ENCODE measurements around the gene PPARG. TPM values are rescaled to one million over a fixed set of nuclear protein-coding genes. Genes with fewer than 3 reads are reported as not detected.

The PPARG gene
- total and polyA plus RNA-seq, 10 of the 15 experiments (the other 5 are each of a cell fraction or from before 2014, with no cell fraction given), result 0.06 to 0.86 (median 0.12) TPM; not detected in 5

GRCh38 chr3:12309716-12310115 lies 20.8 kb downstream of the PPARG start:
- DNase-seq (ENCODE audit: low read depth, low spot score) (no peak), ATAC-seq (no peak), FAIRE-seq (no peak)
- Histone ChIP-seq H3K4me3 (no peak overlapping the region), H3K79me2 (ENCODE audit: control insufficient read depth, insufficient read depth, low read length) (no peaks in the 10 kb centered on the region), H2AFZ (ENCODE audit: control insufficient read depth, low read depth, low read length) (no peak overlapping the region), H3K9me3 (replicated peaks; ENCODE audit: control insufficient read depth, insufficient read depth, low read length) (no peaks in the 10 kb centered on the region), H3K9ac (ENCODE audit: control insufficient read depth, insufficient read depth, low read length) (no peak overlapping the region), H3K36me3 (ENCODE audit: control insufficient read depth in 2 of 2, insufficient read depth in 2 of 2, low read length in 1 of 2) (no peaks in the 10 kb centered on the region), H3K27me3 (replicated peaks in 1 of 2; ENCODE audit: control insufficient read depth in 2 of 2, insufficient read depth in 2 of 2, low read length in 1 of 2) (no peaks in the 10 kb centered on the region; a peak in 2 of 4 replicates), H3K4me2 (ENCODE audit: control insufficient read depth, insufficient read depth) (no peak overlapping the region), H4K20me1 (ENCODE audit: control insufficient read depth, insufficient read depth) (no peaks in the 10 kb centered on the region), H3K27ac (ENCODE audit: control insufficient read depth, insufficient read depth) (no peak overlapping the region), H3K4me1 (ENCODE audit: control insufficient read depth, insufficient read depth, low read length) (no peaks in the 10 kb centered on the region)
- intact Hi-C loops (cut with micrococcal nuclease; ENCODE audit: unreplicated experiment), result no loop called here
- 0% methylated on average over 4 of the region's 4 CpGs for WGBS (ENCODE audit: insufficient coverage, insufficient replicate concordance, low lambda C conversion rate, missing lambda C conversion rate)
- ChIA-PET RAD21 (ENCODE audit: unreplicated experiment) (interaction anchor here (0.6 kb wide), 1 partner anchor 128 kb away, joined by 3 read pairs; no protein-coding TSS in a partner anchor), CTCF (no interaction called here), POLR2A (interaction anchor here (0.7 kb wide), 1 partner anchor 275 kb away, joined by 7 read pairs; no protein-coding TSS in a partner anchor), SMC1A (ENCODE audit: uncharacterized antibody, unreplicated experiment) (no interaction called here)
- in situ Hi-C loops (cut with MboI), result no loop called here
- TF ChIP-seq STAT3 (IDR thresholded peaks at IDR 0.05; ENCODE audit: low read depth, low read length) (no peak), BCL11A (IDR thresholded peaks at IDR 0.05; ENCODE audit: low read depth, low read length) (no peak), BHLHE40 (IDR thresholded peaks at IDR 0.05; ENCODE audit: borderline replicate concordance in 1 of 2, low read depth in 2 of 2, low read length in 1 of 2) (no peak), PML (IDR thresholded peaks at IDR 0.05; ENCODE audit: low read length) (no peak), POLR2A (IDR thresholded peaks at IDR 0.05; ENCODE audit: low read depth, low read length) (no peak), ZBTB4 (CRISPR knock-in tag; IDR thresholded peaks at IDR 0.05) (no peak), BACH1 (IDR thresholded peaks at IDR 0.05; ENCODE audit: borderline replicate concordance) (no peak), IRF3 (IDR thresholded peaks at IDR 0.05) (no peak), ETV6 (conservative IDR thresholded peaks at IDR 0.05 in 1 of 2, IDR thresholded peaks at IDR 0.05 in 1 of 2; ENCODE audit: borderline replicate concordance in 1 of 2, low read depth in 1 of 2) (no peak), E2F8 (IDR thresholded peaks at IDR 0.05; ENCODE audit: low read depth, partially characterized antibody) (no peak), CEBPB (IDR thresholded peaks at IDR 0.05; ENCODE audit: borderline replicate concordance in 1 of 2, low read depth in 2 of 2, low read length in 2 of 2) (no peak), RB1 (IDR thresholded peaks at IDR 0.05; ENCODE audit: borderline replicate concordance) (no peak), NR2C2 (IDR thresholded peaks at IDR 0.05; ENCODE audit: borderline replicate concordance, control insufficient read depth, insufficient read length, low read depth) (no peak)
- TF ChIP-seq, protein P1, sequence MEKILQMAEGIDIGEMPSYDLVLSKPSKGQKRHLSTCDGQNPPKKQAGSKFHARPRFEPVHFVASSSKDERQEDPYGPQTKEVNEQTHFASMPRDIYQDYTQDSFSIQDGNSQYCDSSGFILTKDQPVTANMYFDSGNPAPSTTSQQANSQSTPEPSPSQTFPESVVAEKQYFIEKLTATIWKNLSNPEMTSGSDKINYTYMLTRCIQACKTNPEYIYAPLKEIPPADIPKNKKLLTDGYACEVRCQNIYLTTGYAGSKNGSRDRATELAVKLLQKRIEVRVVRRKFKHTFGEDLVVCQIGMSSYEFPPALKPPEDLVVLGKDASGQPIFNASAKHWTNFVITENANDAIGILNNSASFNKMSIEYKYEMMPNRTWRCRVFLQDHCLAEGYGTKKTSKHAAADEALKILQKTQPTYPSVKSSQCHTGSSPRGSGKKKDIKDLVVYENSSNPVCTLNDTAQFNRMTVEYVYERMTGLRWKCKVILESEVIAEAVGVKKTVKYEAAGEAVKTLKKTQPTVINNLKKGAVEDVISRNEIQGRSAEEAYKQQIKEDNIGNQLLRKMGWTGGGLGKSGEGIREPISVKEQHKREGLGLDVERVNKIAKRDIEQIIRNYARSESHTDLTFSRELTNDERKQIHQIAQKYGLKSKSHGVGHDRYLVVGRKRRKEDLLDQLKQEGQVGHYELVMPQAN (conservative IDR thresholded peaks at IDR 0.05), result no peak
- no TSS peak for BruUV-seq (replicated peaks)
